Measurements from ENCODE around the gene XRCC2. TPM values are rescaled to one million over a fixed set of nuclear protein-coding genes. Genes with fewer than 3 reads are reported as not detected.
"Not testable (repeated sequence)": the region's sequence is repeated elsewhere in the genome, so short reads cannot be mapped to it uniquely, and the experiment has no call there.

The XRCC2 gene
- total and polyA plus RNA-seq, 7 donors: 0.01 to 0.55 (median 0.16) TPM

DNA sequence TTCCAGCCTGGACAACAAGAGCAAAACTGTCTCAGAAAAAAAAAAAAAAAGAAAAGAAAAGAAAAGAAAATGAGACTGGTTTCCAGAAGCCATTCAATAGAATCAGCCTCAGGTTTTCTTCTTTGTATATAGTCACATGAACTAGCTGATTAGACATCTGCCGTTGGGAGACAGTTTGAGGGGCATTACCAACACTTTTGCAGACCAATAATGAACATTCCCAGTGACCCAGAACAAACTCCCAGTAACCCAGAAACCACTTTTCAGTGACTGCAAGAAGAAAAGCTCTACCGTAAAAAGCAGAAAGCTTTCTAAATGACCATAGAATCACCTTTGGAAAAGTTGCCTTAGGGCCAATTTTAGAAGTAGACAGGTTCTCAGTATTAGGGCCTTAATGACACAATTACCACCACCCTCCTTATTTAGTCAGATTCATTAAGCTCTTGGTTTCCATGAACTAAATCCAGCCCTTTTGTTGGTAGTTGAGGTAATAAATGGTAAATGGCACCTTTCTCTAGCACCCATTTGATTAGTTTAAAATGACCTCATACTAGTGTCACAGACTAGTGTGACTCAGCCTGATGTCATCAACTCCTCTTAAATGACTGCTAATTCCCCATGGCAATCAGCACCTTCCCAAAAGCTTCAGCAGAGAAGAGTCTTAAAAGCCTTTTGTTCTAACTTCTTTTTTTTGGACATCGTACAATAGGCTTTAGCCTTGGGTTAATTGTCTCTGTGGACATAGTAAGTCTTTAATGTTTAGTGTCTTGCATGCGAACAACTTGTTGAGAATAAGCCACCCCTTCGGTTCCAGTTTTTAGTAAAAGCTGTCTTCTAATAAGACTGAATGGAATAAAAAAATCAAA is 33.6 kb upstream of the XRCC2 start:
- Histone ChIP-seq H3K27ac (no peak overlapping the region), H3K27me3 (ENCODE audit: insufficient read depth in 3 of 3, low read length in 2 of 3) (no peaks in the 10 kb centered on the region), H3K9me3 (peaks cover 9% of the 10 kb centered on the region), H3K4me1 (no peaks in the 10 kb centered on the region), H3K36me3 (ENCODE audit: insufficient read depth in 1 of 2, low read depth in 1 of 2) (no peaks in the 10 kb centered on the region), H3K4me3 (no peak overlapping the region)
- intact Hi-C loops (cut with DNase I): loop anchor here (5.0 to 10.0 kb wide), 3 partner anchors 245 to 375 kb away; no protein-coding TSS in a partner anchor
- WGBS, 3 donors: 50 to 68% (median 60%) methylated on average over 5 of the region's 5 CpGs
- TF ChIP-seq, protein P1, sequence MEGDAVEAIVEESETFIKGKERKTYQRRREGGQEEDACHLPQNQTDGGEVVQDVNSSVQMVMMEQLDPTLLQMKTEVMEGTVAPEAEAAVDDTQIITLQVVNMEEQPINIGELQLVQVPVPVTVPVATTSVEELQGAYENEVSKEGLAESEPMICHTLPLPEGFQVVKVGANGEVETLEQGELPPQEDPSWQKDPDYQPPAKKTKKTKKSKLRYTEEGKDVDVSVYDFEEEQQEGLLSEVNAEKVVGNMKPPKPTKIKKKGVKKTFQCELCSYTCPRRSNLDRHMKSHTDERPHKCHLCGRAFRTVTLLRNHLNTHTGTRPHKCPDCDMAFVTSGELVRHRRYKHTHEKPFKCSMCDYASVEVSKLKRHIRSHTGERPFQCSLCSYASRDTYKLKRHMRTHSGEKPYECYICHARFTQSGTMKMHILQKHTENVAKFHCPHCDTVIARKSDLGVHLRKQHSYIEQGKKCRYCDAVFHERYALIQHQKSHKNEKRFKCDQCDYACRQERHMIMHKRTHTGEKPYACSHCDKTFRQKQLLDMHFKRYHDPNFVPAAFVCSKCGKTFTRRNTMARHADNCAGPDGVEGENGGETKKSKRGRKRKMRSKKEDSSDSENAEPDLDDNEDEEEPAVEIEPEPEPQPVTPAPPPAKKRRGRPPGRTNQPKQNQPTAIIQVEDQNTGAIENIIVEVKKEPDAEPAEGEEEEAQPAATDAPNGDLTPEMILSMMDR (IDR thresholded peaks at IDR 0.05): no peak
- no peak for ATAC-seq
- no peak for DNase-seq

DNA sequence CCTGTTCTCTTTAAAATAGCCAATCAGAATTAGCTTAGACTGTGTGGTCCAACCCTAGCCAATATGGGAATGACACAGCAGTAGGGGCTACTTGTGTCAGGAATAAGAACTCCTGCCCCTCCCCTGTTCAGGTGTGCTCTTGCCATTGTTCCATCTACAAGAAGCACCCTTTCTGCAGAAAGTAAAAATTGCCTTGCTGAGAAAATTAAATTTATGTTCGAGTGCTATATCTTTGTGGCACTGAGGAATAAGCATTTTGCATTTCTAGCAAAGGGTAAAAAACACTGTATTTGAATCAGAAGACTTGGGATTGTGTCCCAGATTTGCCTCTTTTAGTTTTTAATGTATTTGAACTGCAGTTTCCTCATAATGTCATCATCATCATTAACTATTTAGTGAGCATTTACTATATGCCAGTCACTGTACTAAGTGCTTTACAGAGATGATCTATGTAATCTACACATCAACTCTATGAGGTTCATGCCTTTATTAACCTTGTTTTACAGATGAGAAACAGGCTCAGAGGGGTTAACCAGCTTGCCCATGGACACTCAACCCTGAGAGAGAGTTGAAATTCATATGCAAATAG is 28.9 kb upstream of the XRCC2 start:
- no peak for DNase-seq
- no peaks in the 10 kb centered on the region for H3K4me1 ChIP-seq
- WGBS, 3 donors: 90 to 97% (median 95%) methylated on average over 1 of the region's 1 CpG

DNA sequence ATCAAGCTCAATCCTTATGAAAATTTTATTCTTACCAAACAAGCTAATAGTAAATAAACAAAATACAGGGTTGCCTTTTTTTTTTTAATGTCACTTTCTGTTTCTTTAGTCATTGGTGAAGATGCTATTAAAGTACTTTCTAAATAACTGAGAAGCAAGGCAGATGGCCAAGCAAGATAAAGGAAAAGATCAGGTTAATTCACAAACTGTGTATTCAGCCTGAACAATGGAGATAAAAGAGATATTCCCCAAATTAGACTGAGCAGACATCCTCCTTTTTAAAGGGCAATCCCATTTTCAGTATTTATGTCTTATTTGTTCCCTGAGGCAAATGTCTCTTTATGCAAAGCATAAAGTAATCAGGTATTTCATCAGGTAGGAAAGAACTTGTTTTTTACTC is 23.1 kb upstream of the XRCC2 start:
- Histone ChIP-seq H3K36me3 (ENCODE audit: insufficient read depth in 1 of 2, low read depth in 1 of 2) (no peaks in the 10 kb centered on the region), H3K4me1 (peaks cover 10% of the 10 kb centered on the region), H3K4me3 (peak overlapping the region; percentile 55), H3K27me3 (ENCODE audit: insufficient read depth in 3 of 3, low read length in 2 of 3) (no peaks in the 10 kb centered on the region), H3K27ac (peak overlapping the region; percentile 77), H3K9me3 (no peaks in the 10 kb centered on the region)
- TF ChIP-seq, protein P1 (IDR thresholded peaks at IDR 0.05): no peak
- DNase-seq: no peak
- intact Hi-C loops (cut with DNase I): no loop called here
- no peak for ATAC-seq

More for the DNA sequence above, 28.9 kb upstream of the XRCC2 start:
- no peaks in the 10 kb centered on the region for H3K36me3 ChIP-seq (ENCODE audit: insufficient read depth in 1 of 2, low read depth in 1 of 2)
- peaks cover 12% of the 10 kb centered on the region for H3K9me3 ChIP-seq
- ATAC-seq: no peak
- no peak overlapping the region for H3K4me3 ChIP-seq
- no peak overlapping the region for H3K27ac ChIP-seq
- TF ChIP-seq, protein P1 (IDR thresholded peaks at IDR 0.05): no peak
- intact Hi-C loops (cut with DNase I): loop anchor here (5.0 to 10.0 kb wide), 3 partner anchors 240 to 370 kb away; no protein-coding TSS in a partner anchor
- H3K27me3 ChIP-seq (ENCODE audit: insufficient read depth in 3 of 3, low read length in 2 of 3): no peaks in the 10 kb centered on the region

DNA sequence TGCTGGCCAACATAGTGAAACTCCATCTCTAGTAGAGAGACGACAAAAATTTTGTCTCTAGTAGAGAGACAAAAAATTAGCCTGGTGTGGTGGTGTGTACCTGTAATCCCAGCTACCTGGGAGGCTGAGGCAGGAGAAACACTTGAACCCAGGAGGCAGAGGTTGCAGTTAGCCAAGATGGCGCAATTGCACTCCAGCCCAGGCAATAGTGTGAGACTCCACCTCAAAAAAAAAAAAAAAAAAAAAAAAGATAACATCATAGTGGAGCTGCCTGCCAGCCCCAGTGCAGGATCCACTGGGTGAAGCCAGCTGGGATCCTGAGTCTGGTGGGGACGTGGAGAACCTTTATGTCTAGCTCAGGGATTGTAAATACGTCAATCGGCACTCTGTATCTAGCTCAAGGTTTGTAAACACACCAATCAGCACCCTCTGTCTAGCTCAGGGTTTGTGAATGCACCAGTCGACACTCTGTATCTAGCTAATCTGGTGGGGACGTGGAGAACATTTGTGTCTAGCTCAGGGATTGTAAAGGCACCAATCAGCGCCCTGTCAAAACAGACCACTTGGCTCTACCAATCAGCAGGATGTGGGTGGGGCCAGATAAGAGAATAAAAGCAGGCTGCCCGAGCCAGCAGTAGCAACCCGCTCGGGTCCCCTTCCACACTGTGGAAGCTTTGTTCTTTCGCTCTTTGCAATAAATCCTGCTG is 21.5 kb upstream of the XRCC2 start:
- H3K27me3 ChIP-seq (ENCODE audit: insufficient read depth in 3 of 3, low read length in 2 of 3); H3K36me3 ChIP-seq (ENCODE audit: insufficient read depth in 1 of 2, low read depth in 1 of 2); ATAC-seq; DNase-seq; H3K9me3 ChIP-seq; H3K27ac ChIP-seq; H3K4me1 ChIP-seq; intact Hi-C loops (cut with DNase I); H3K4me3 ChIP-seq: not testable (repeated sequence)
- 87% methylated on average over 8 to 11 of the region's 12 CpGs for WGBS, 3 donors

DNA sequence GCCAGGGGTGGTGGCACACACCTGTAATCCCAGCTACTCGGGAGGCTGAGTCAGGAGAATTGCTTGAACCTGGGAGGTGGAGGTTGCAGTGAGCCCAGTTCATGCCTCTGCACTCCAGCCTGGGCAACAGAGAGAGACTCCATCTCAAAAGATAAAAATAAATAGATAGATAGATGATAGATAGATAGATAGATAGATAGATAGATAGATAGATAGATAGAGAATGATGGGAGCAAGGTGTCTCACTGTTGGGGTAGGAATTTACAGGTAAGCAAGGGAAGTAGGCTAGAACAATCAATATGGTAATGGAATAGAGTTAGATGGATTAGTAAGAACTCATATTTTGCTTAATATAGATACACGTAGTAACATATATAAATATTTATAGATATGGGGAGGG is 16.3 kb upstream of the XRCC2 start:
- ATAC-seq; intact Hi-C loops (cut with DNase I); H3K9me3 ChIP-seq; H3K27ac ChIP-seq; H3K4me3 ChIP-seq; DNase-seq; H3K4me1 ChIP-seq; H3K36me3 ChIP-seq (ENCODE audit: insufficient read depth in 1 of 2, low read depth in 1 of 2); H3K27me3 ChIP-seq (ENCODE audit: insufficient read depth in 3 of 3, low read length in 2 of 3): not testable (repeated sequence)
- WGBS, 3 donors: 91 to 95% (median 94%) methylated on average over 2 of the region's 2 CpGs
